Endothelial cell of umbilical vein (primary cell): ENCODE results near the gene CTBP2. TPM values are rescaled to one million over a fixed set of nuclear protein-coding genes. Genes with fewer than 3 reads are reported as not detected.
A peak's percentile ranks its signal among the peaks of the same experiment; 100 is the strongest.

Experiments
- BruUV-seq: library from RNA; stranded (reverse); fragments of 400-500 nt; replicated peaks from 2 replicates; lab custom pipeline; 2021; lab: Mats Ljungman, UMichigan
- CTCF ChIA-PET: fragments of 300-600, 350-600 bp; sonication (Branson Sonifier 250); formaldehyde crosslinking; loops from one replicate; lab custom pipeline; 2021; ENCODE audit warnings: antibody characterized with exemption, inconsistent platforms; lab: Charles Lee
- POLR2A ChIA-PET: fragments of 300-600, 350-600 bp; sonication (Branson Sonifier 250); formaldehyde crosslinking; loops from one replicate; lab custom pipeline; 2021; ENCODE audit warnings: antibody characterized with exemption, inconsistent platforms; lab: Charles Lee
- DNase-seq: peaks from one replicate; pipeline ENCODE4 v3.0.0-alpha.2; 2011; ENCODE audit warnings: low read depth, low spot score
- FAIRE-seq: peaks from 2 replicates; lab custom pipeline; 2011; peaks lifted over from hg19 to GRCh38; lab: Jason Lieb, UNC
- H2AFZ ChIP-seq: 2 replicates; pipeline ENCODE4 v1.6.0; 2012; ENCODE audit warnings: low read depth, low read length, control low read depth, inconsistent platforms
- H3K27ac ChIP-seq: 2 replicates; pipeline ENCODE4 v1.5.1; 2011; ENCODE audit warnings: low read depth, mild to moderate bottlenecking, control low read depth, low read length, moderate library complexity; ENCODE audit not compliant: insufficient read depth
- H3K27me3 ChIP-seq, 2 experiments: 2 replicates each; pipeline versions ENCODE4 v1.6.0 to v1.6.1; 2011; ENCODE audit warnings: low read length in 2 of 2, mixed read lengths in 1 of 2; ENCODE audit not compliant: control insufficient read depth in 2 of 2, insufficient read depth in 2 of 2
- H3K36me3 ChIP-seq, 2 experiments: 2 replicates in 1 of 2; 3 replicates in 1 of 2; pipeline ENCODE4 v1.5.1; 2011; ENCODE audit warnings: low read length in 2 of 2, mild to moderate bottlenecking in 1 of 2, moderate library complexity in 1 of 2; ENCODE audit not compliant: control insufficient read depth in 2 of 2, insufficient read depth in 2 of 2; ENCODE audit errors: extremely low read depth in 1 of 2
- H3K4me1 ChIP-seq: 3 replicates; pipeline ENCODE4 v1.5.1; 2011; ENCODE audit warnings: mild to moderate bottlenecking, low read length; ENCODE audit not compliant: control insufficient read depth, insufficient read depth; ENCODE audit errors: extremely low read depth
- H3K4me2 ChIP-seq: 2 replicates; pipeline ENCODE4 v1.6.1; 2011; ENCODE audit warnings: low read length, control low read depth, mixed read lengths; ENCODE audit not compliant: insufficient read depth
- H3K4me3 ChIP-seq, 3 experiments: fragments of 200-600 bp in 1 of 3; sonication (generic), shearing (Covaris generic) in 1 of 3; replicated peaks in 1 of 3; 2 replicates each; pipeline ENCODE4 v1.5.1; 2011 to 2016; ENCODE audit warnings: control low read depth in 3 of 3, low read length in 3 of 3, mild to moderate bottlenecking in 2 of 3, inconsistent platforms in 1 of 3, low read depth in 1 of 3, moderate library complexity in 1 of 3; ENCODE audit not compliant: insufficient read depth in 1 of 3
- H3K79me2 ChIP-seq: 2 replicates; pipeline ENCODE4 v1.6.0; 2012; ENCODE audit warnings: low read length, inconsistent platforms; ENCODE audit not compliant: control insufficient read depth, insufficient read depth
- H3K9ac ChIP-seq: replicated peaks from 2 replicates; pipeline ENCODE3; 2011; ENCODE audit warnings: low read length, control low read depth; ENCODE audit not compliant: insufficient read depth; ENCODE audit errors: extremely low read depth
- H3K9me1 ChIP-seq: replicated peaks from 3 replicates; pipeline ENCODE4 v1.6.0; 2011; ENCODE audit warnings: mild to moderate bottlenecking, low read length; ENCODE audit not compliant: control insufficient read depth, insufficient read depth; ENCODE audit errors: extremely low read depth
- H3K9me3 ChIP-seq: replicated peaks from 2 replicates; pipeline ENCODE4 v1.5.1; 2012; ENCODE audit warnings: low read length, inconsistent platforms; ENCODE audit not compliant: control insufficient read depth, insufficient read depth
- H4K20me1 ChIP-seq: replicated peaks from 2 replicates; pipeline ENCODE3; 2011; ENCODE audit warnings: mild to moderate bottlenecking, low read length; ENCODE audit not compliant: control insufficient read depth, insufficient read depth; ENCODE audit errors: extremely low read depth
- CTCF ChIP-seq, 2 donors: IDR thresholded peaks; 1 replicate in 1 of 2; 2 replicates in 1 of 2; pipeline ENCODE4 v1.5.1; 2011; ENCODE audit warnings: low read length in 2 of 2, mild to moderate bottlenecking in 2 of 2, moderate library complexity in 2 of 2, control low read depth in 1 of 2, inconsistent platforms in 1 of 2, low read depth in 1 of 2; ENCODE audit not compliant: insufficient read depth in 1 of 2; ENCODE audit errors: extremely low read depth in 1 of 2
- EZH2 ChIP-seq: IDR thresholded peaks from 2 replicates; pipeline ENCODE4 v1.6.1; 2012; ENCODE audit warnings: borderline replicate concordance, low read depth, mild to moderate bottlenecking, moderate library complexity, low read length, inconsistent platforms; ENCODE audit not compliant: severe bottlenecking
- FOS ChIP-seq: IDR thresholded peaks from 2 replicates; pipeline ENCODE4 v1.6.1; 2011; ENCODE audit warnings: mild to moderate bottlenecking, low read length, moderate library complexity, borderline replicate concordance; ENCODE audit not compliant: insufficient read depth
- MAX ChIP-seq: IDR thresholded peaks from 2 replicates; pipeline ENCODE4 v1.6.1; 2011; ENCODE audit not compliant: insufficient read depth, insufficient read length
- MYC ChIP-seq: IDR thresholded peaks from one replicate; pipeline ENCODE4 v1.6.1; 2011; ENCODE audit warnings: mild to moderate bottlenecking, low read depth, low read length
- POLR2A ChIP-seq: IDR thresholded peaks from 2 replicates; pipeline ENCODE4 v1.6.1; 2012; ENCODE audit warnings: low read depth, mild to moderate bottlenecking, control low read depth, low read length
- POLR2AphosphoS5 ChIP-seq: IDR thresholded peaks from 2 replicates; pipeline ENCODE4 v1.6.1; 2012; ENCODE audit warnings: low read depth, mild to moderate bottlenecking, control low read depth, low read length, moderate library complexity; ENCODE audit not compliant: insufficient read depth
- dilution Hi-C: fragments of 300-500 bp; cut with MboI; formaldehyde crosslinking; loops from one replicate; pipeline ENCODE4 v1.15.0; 2019; ENCODE audit warnings: low sequenced_read_pairs; ENCODE audit not compliant: extremely low pct_ligation_motif_present
- intact Hi-C: fragments of 100-400 bp; cut with micrococcal nuclease; formaldehyde crosslinking; loops from one replicate; pipeline ENCODE4 v1.10.0; 2022
- polyA plus RNA-seq, 4 experiments: library from polyadenylated mRNA; depleted of rRNA in 3 of 4; stranded (reverse) in 3 of 4; unstranded in 1 of 4; fragments of >200 nt; gene quantifications; 2 replicates each; pipeline versions ENCODE4 v1.2.1 to v1.2.3, GENCODE V29; 2011 to 2012; ENCODE audit warnings: missing spikeins in 1 of 4
- total RNA-seq: library from RNA; stranded (reverse); gene quantifications from 2 replicates; pipeline ENCODE4 v1.2.3, GENCODE V29; 2021

CTBP2 gene
- total and polyA plus RNA-seq, 2 donors (not counting 3 experiments of a cell fraction or from before 2014, with no cell fraction given): 118 to 128 TPM

DNA sequence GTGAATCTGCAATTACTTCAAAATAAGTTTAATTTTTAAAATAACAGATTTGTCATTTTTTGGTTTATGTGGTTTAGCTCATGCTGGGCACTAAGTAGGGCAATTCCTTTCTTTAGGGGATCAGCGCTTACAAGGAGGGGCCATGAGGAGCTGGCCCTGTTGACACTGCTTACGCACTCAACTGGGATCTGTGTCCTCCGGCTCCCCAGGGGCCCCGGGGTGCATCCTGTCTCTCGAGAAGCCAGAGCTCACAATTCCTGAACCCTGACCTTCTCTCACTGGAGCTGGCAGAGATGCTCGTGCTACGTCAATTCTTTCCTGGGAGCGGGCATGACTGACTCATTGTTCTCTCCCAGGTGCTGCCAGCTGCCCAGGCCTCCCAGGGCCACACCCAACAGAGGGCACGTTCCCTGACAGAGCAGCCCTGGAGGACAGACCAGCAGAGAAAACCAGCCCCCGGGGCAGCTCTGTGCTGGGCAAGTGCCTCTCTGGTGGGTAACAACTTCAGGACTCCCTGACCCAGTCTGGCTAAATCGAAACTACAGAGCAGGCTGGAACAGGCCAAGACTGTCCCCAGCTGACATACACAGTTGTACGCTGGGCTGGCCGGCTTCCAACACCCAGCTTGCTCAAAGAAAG, 36.8 kb downstream of the CTBP2 start:
- DNase-seq (peak; percentile 21), FAIRE-seq (no peak)
- no peak for TF ChIP-seq FOS
- no peak for TF ChIP-seq MYC
- TF ChIP-seq EZH2: no peak
- TF ChIP-seq POLR2A: no peak
- no peak for TF ChIP-seq MAX
- no peak for TF ChIP-seq CTCF (IDR thresholded peaks at IDR 0.05; ENCODE audit: extremely low read depth in 1 of 2, insufficient read depth in 1 of 2, low read depth in 1 of 2, low read length in 2 of 2)
- no peak for TF ChIP-seq POLR2AphosphoS5
- H3K9me3 ChIP-seq: no peaks in the 10 kb centered on the region
- peaks cover 14% of the 10 kb centered on the region for H4K20me1 ChIP-seq
- no peak overlapping the region for H3K4me2 ChIP-seq
- no peak overlapping the region for H3K27ac ChIP-seq
- peaks cover 100% of the 10 kb centered on the region for H3K79me2 ChIP-seq
- CTCF ChIA-PET: interaction anchor here (0.6 to 1.2 kb wide), 4 partner anchors 11 to 35 kb away, joined by 3 to 4 read pairs (median 4); no protein-coding TSS in a partner anchor
- no peak overlapping the region for H2AFZ ChIP-seq
- no peak overlapping the region for H3K4me3 ChIP-seq
- H3K9me1 ChIP-seq: no peaks in the 10 kb centered on the region
- no peaks in the 10 kb centered on the region for H3K4me1 ChIP-seq
- no TSS peak for BruUV-seq
- H3K27me3 ChIP-seq: no peaks in the 10 kb centered on the region
- no peak overlapping the region for H3K9ac ChIP-seq
- POLR2A ChIA-PET: no interaction called here
- dilution Hi-C loops (no loop called here), intact Hi-C loops (no loop called here)
- H3K36me3 ChIP-seq: peaks cover 3 to 17% of the 10 kb centered on the region in 2 experiments
